HG03280 (cell line): ENCODE data around the gene PTPRN2.

ENCODE experiments used
- ATAC-seq: cut with Tn5 transposase; IDR thresholded peaks from one replicate; pipeline ENCODE4 v1.9.1; 2021; ENCODE audit warnings: mild to moderate bottlenecking, moderate library complexity; ENCODE audit not compliant: unreplicated experiment

The PTPRN2 gene

GRCh38 chr7:157870644-157871290 is 716.9 kb downstream of the PTPRN2 start:
- no peak for ATAC-seq

GRCh38 chr7:157869793-157870192 is 717.8 kb downstream of the PTPRN2 start:
- ATAC-seq, result no peak

DNA sequence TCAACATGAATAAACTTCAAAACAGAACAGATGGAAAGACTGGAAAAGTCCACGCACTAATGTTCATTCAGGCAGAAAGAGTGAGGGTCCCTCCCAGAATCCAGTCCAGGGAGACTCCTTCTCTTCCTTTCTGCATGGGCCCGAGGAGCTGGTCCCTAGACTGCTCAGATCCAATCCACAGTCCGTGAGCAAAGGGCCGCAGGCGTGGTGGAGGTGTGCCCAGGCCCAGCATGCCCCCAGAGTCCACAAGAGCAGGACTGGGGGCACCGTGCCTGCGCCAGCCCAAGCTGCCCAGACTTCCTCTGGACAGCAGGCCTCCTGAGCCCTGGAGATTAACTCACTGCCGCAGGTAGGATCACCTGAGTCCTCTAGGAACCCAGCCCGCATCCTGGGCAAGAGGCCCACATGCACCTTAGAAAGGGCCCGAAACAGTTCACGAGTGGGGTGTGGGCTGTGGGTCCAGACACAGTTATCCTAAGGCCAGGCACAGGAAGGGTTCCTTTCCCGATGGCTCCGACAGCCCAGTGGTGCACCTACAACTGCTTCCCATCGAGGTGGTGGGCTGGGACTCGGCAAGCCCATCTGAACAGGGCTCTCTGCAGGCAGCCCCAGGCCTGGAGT is 719.8 kb downstream of the PTPRN2 start:
- ATAC-seq, result no peak

GRCh38 chr7:157866336-157866924 is 721.2 kb downstream of the PTPRN2 start:
- ATAC-seq, result no peak

DNA sequence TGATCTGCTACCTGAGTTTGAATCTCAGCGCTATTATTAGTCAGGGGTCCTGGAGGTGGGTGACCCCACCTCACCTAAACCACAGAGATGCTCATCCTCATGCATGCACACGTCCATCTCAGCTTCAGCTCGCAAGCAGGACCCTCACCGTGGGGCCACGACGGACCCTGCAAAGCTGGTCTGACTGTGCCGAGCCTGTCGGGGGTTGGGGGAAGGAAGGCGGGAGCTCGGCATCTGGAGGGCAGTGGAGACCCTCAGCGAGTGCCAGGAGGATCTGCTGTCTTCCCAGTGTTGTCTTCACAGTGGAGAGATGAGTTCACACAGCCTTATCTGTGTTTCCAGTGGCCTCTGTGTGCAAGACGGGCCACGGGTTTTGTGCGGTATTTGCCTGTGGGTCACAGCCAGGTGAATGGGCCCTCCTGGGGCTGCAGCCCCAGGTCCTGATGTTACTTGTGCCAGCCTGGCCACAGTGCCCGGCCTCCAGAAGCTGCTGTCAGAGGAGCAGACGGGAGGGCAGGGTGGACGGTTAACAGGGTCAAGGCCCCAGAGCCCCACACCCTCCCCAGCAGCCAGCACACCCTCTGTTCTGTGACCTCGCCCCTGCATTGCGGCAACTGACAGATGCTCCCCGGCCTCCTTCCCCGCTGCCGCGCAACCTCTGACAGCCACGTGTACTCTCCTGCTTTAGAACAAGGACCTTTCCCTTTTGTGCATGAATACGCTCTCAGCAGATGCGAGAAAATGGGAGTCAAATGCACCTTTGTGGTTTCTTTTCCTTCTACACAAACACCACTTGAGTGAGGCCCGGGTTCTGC is 722.1 kb downstream of the PTPRN2 start:
- no peak for ATAC-seq

- ATAC-seq, result no peak
These were observed 722.7 kb downstream of the PTPRN2 start for GRCh38 chr7:157864911-157865310.

DNA sequence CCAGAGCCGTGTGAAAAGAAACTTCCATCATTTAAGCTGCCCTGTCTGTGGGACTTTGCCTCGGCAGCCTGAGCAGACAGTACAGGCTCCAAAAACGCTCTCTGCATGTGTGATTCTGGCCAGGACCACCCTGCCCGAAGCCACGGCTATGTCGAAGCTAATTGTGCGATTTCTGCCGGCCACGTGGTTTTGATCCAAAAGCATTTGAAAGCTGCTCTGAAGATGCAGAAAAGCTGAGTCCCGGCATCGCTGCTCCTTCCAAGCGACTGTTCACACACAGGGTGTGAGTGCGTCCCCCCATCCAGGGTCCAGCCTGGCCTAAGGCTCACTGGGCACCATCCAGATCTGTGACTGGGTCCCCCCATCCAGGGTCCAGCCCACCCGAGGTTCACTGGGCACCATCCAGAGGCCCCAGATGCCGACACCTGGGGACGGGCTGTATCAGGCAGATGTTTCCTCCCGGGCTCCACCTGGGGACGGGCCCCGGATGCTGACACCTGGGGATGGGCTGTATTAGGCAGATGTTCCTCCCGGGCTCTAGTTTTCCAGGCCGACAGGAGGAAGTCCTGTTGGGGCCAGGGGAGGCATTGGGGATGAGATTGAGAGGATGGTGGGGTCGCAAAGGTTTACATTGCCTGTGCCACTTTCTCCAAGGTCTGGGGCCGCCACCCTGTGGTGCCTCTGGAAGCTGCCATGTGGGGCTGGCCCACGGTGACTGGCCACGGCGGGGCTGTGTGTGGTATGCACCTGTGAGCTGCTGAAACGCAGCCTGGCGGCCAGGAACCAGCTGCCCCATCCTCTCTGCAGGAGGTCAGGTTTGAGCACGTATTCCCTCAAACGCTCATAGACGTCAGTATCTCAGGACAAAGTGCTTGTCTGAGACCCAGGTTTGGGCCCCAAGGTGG is 723.5 kb downstream of the PTPRN2 start:
- no peak for ATAC-seq

DNA sequence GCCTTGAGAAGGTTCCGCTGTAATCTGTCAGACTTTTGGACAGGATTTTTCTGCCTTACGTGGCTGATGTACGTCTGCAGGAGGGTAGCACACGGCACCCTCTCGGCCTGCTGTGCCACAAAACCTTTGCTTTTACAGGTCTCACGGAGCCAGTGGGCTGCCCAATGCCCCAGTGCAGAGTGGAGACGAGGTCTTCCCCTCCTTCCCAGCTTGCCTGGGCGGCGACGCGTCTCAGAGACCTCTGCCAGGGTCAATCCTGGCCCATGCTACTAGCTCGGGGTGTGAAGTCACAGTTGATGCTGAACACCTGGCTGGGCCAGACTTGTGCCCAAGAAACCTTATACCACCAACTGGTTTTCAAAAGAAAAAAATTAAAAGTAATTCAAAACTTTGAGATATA is 724.4 kb downstream of the PTPRN2 start:
- no peak for ATAC-seq

GRCh38 chr7:157862731-157863130 is 724.9 kb downstream of the PTPRN2 start:
- ATAC-seq, result no peak

DNA sequence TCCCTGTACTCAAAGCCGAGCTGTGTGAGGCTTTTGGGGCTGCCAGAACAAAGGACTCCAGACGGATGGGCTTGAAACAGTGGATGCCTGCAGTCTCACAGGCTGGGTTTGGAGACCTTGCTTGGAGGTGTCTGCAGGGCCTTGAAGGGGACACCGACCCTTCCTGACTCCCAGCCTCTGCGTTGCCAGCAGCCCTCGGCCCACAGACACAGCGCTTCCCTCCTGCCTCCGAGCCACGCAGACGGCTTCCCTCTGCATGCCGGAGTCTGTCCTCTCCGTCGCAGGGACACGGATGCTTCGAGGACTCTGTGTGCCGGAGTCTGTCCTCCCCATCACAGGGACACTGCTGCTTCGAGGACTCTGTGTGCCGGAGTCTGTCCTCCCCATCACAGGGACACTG is 726.1 kb downstream of the PTPRN2 start:
- ATAC-seq, result no peak

- ATAC-seq, result no peak
These were observed 726.6 kb downstream of the PTPRN2 start for GRCh38 chr7:157861031-157861491.

DNA sequence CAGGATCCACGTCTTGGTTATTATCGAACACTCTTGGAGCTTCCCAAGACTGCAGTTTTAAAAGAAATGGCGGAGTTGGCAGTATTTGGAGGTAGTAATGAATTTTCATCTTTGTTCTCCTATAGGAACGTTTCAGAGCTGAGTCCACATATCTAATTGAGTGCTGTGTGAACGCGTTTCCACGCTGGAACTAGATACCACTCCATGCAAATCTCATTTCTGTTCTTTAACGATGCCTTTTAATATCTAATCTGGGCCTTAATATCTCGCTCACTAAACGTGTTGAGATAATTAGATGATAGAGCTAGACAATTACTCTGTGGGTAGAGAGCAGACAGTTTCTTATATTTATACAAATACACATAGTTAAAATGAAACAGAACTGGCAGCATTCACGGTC is 727.2 kb downstream of the PTPRN2 start:
- ATAC-seq, result no peak

DNA sequence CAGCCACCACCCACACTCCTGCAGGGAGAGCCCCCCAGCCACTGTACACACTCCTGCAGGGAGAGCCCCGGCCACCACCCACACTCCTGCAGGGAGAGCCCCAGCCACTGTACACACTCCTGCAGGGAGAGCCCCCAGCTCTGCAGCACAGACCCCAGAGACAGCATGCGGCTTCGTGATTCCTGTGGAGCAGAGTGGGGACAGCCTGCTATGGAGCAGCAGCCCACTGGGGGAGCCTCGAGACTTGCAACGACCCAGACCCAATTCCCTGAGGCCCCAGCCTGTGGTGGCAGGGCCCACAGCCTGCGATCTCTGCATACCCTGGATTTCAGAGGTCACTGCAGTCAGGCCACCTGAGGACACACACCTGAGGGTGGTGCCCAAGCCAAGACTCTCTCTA is 727.7 kb downstream of the PTPRN2 start:
- no peak for ATAC-seq

DNA sequence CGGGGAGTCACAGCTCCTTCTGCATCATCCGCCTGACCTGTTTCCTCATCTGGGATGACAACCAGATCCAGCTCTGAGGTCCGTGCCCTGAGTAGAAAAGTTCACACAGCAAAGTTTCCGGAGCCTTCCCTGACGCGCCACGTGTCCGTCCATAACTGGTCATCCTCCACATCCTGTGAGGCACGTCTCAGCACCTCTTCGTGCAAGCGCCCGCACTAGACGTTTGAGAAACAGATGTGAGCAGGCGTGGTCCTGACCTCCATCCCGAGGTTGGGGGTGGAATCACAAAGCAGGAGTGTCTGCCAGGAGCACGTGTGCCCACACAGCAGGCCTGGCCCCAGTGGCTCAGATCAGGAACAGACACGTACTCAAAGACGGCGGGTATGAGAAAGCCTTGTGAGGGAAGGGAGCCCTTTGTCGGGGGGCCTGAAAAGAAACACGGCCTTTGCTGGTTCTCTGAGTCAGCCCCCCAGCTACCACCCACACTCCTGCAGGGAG is 730.0 kb downstream of the PTPRN2 start:
- no peak for ATAC-seq

GRCh38 chr7:157856873-157857577 is 730.6 kb downstream of the PTPRN2 start:
- ATAC-seq, result no peak

DNA sequence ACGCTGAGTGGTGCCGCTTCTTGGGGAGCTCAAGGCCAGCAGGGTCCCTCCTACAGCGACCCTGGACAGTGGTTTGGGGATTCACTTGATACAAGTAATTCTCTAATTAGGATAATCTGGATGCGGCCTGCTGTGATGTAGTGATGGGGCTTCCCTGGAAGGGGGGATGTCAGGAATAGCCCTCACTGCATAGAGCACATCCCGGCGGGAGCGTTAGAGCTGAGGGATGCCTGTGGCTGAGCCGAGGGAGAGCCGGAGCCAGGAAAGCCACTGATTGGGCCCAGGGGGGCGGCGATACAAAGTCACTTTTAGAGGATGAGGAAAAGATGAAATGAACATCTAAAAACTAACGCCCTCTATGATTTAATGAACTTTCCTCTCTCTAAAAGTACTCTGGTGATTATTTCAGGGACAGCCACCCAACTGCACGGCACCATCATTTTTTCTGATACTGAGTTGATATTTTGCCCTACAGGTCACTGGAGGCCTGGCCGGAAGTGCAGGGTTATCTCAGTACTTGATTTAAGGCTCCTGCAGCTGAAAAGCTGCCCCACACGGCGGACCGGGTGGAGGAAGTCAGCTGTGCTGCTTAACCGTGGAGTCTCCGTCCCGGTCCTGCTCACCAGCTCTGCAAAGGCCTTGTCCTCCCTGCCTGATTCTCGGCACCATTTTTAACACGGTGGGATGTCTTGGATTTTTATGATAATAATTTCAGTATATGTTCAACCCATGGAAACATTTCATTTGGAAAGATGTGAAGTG is 732.0 kb downstream of the PTPRN2 start:
- ATAC-seq, result no peak

GRCh38 chr7:157855016-157855415 is 732.6 kb downstream of the PTPRN2 start:
- ATAC-seq, result no peak

GRCh38 chr7:157854066-157854891 is 733.3 kb downstream of the PTPRN2 start:
- ATAC-seq, result no peak
